HepG2 (cell line): ENCODE data around the gene TTLL11. TPM values are rescaled to one million over a fixed set of nuclear protein-coding genes. Genes with fewer than 3 reads are reported as not detected.

Experiments
- ATAC-seq: fragments of 200-7000 bp; cut with Tn5 transposase; 3 replicates; pipeline ENCODE4 v1.9.1; 2020; ENCODE audit warnings: mild to moderate bottlenecking, moderate library complexity
- BruUV-seq: library from RNA; stranded (reverse); fragments of 400-500 nt; replicated peaks from 2 replicates; lab custom pipeline; 2021; lab: Mats Ljungman, UMichigan
- CTCF ChIA-PET: fragments of 300-600 bp; formaldehyde crosslinking; extraction: SDS; loops from one replicate; lab custom pipeline; 2021; ENCODE audit warnings: low total read pairs, inconsistent platforms, low intra/inter-chr PET ratio; lab: Yijun Ruan, JAX
- POLR2A ChIA-PET: fragments of 350-600 bp; sonication (Branson Sonifier 250); formaldehyde crosslinking; loops from one replicate; lab custom pipeline; 2020; ENCODE audit warnings: antibody characterized with exemption, inconsistent platforms; lab: Yijun Ruan, JAX
- DNase-seq: peaks from one replicate; pipeline ENCODE4 v3.0.0-alpha.2; 2015; ENCODE audit warnings: low spot score
- FAIRE-seq: peaks from 3 replicates; lab custom pipeline; 2011; peaks lifted over from hg19 to GRCh38; lab: Jason Lieb, UNC
- H2AFZ ChIP-seq: one replicate; pipeline ENCODE4 v1.6.1; 2011; ENCODE audit warnings: low read length, inconsistent platforms
- H3K27ac ChIP-seq: fragments of 300-600 bp; 3 replicates; pipeline ENCODE4 v1.8.0; 2011; ENCODE audit warnings: mixed run types, mild to moderate bottlenecking, mixed read lengths, low read length, inconsistent platforms; ENCODE audit not compliant: insufficient read depth; ENCODE audit errors: extremely low read length
- H3K27me3 ChIP-seq, 2 experiments: fragments of 200-600 bp in 1 of 2; 2 replicates in 1 of 2; 3 replicates in 1 of 2; pipeline versions ENCODE4 v1.6.0 to v1.8.0; 2011; ENCODE audit warnings: low read length in 2 of 2, mild to moderate bottlenecking in 2 of 2, moderate library complexity in 2 of 2, inconsistent platforms in 1 of 2; ENCODE audit not compliant: insufficient read depth in 2 of 2, control insufficient read depth in 1 of 2
- H3K36me3 ChIP-seq, 2 experiments: fragments of 200-600 bp in 1 of 2; replicated peaks in 1 of 2; 2 replicates in 1 of 2; 3 replicates in 1 of 2; pipeline versions ENCODE4 v1.5.1 to v1.8.0; 2011; ENCODE audit warnings: low read length in 2 of 2, inconsistent platforms in 1 of 2; ENCODE audit not compliant: insufficient read depth in 2 of 2, control insufficient read depth in 1 of 2
- H3K4me1 ChIP-seq: 2 replicates; pipeline ENCODE4 v1.5.1; 2012; ENCODE audit warnings: low read length, inconsistent platforms; ENCODE audit not compliant: insufficient read depth
- H3K4me2 ChIP-seq: 2 replicates; pipeline ENCODE4 v1.6.0; 2011; ENCODE audit warnings: low read depth, low read length, inconsistent platforms
- H3K4me3 ChIP-seq, 3 experiments: fragments of 200-600 bp in 1 of 3; sonication (generic), shearing (Covaris generic) in 1 of 3; replicated peaks in 1 of 3; 2 replicates each; pipeline ENCODE4 v1.5.1; 2011 to 2016; ENCODE audit warnings: low read length in 3 of 3, inconsistent platforms in 2 of 3, low read depth in 2 of 3, mild to moderate bottlenecking in 2 of 3, control low read depth in 1 of 3, mixed read lengths in 1 of 3; ENCODE audit not compliant: insufficient read depth in 1 of 3
- H3K79me2 ChIP-seq: one replicate; pipeline ENCODE4 v1.6.1; 2011; ENCODE audit warnings: low read length, inconsistent platforms; ENCODE audit not compliant: insufficient read depth
- H3K9ac ChIP-seq: 2 replicates; pipeline ENCODE4 v1.6.0; 2011; ENCODE audit warnings: mild to moderate bottlenecking, low read depth, low read length, inconsistent platforms; ENCODE audit not compliant: insufficient read depth
- H3K9me3 ChIP-seq: 2 replicates; pipeline ENCODE4 v1.5.1; 2012; ENCODE audit warnings: mild to moderate bottlenecking, low read length
- H4K20me1 ChIP-seq: 2 replicates; pipeline ENCODE4 v1.6.0; 2011; ENCODE audit warnings: inconsistent platforms, mild to moderate bottlenecking, low read length, moderate library complexity; ENCODE audit not compliant: insufficient read depth
- AKAP8 ChIP-seq: sonication (generic); formaldehyde crosslinking; IDR thresholded peaks from 2 replicates; pipeline ENCODE4 v1.5.1; 2020; ENCODE audit warnings: mild to moderate bottlenecking, missing genetic modification reagents
- GABPA ChIP-seq, 2 experiments: IDR thresholded peaks; 2 replicates each; pipeline ENCODE4 v1.6.1; 2011 to 2016; ENCODE audit warnings: low read depth in 2 of 2, low read length in 1 of 2, missing biosample characterization in 1 of 2, missing genetic modification characterization in 1 of 2
- HIVEP1 ChIP-seq: sonication (generic); formaldehyde crosslinking; IDR thresholded peaks from 2 replicates; pipeline ENCODE4 v1.4.0; 2020; ENCODE audit warnings: mild to moderate bottlenecking, missing genetic modification reagents
- HNF4A ChIP-seq: sonication (generic); formaldehyde crosslinking; IDR thresholded peaks from 2 replicates; pipeline ENCODE4 v1.4.0; 2020; ENCODE audit warnings: missing genetic modification reagents
- TAF15 ChIP-seq: fragments of 200-400 bp; formaldehyde crosslinking; IDR thresholded peaks from one replicate; pipeline ENCODE4 v1.6.1; 2018; ENCODE audit warnings: mild to moderate bottlenecking, low read depth, low read length; ENCODE audit not compliant: poor library complexity, severe bottlenecking
- WIZ ChIP-seq: sonication (generic); formaldehyde crosslinking; IDR thresholded peaks from 2 replicates; pipeline ENCODE4 v1.5.1; 2020; ENCODE audit warnings: mild to moderate bottlenecking, missing genetic modification reagents
- ZNF24 ChIP-seq: fragments of 450-650 bp; IDR thresholded peaks from 2 replicates; pipeline ENCODE4 v1.6.1; 2017; ENCODE audit warnings: antibody characterized with exemption, mild to moderate bottlenecking
- ZNF530 ChIP-seq: sonication (generic); formaldehyde crosslinking; IDR thresholded peaks from 2 replicates; pipeline ENCODE4 v1.5.0; 2020; ENCODE audit warnings: low read depth, mild to moderate bottlenecking, missing genetic modification reagents
- ZNF703 ChIP-seq: sonication (generic); formaldehyde crosslinking; IDR thresholded peaks from 2 replicates; pipeline ENCODE4 v1.5.1; 2020; ENCODE audit warnings: missing genetic modification reagents, mild to moderate bottlenecking, moderate library complexity, borderline replicate concordance
- ZNF780A ChIP-seq: sonication (generic); formaldehyde crosslinking; IDR thresholded peaks from 2 replicates; pipeline ENCODE4 v1.8.0; 2022; ENCODE audit warnings: mild to moderate bottlenecking, missing genetic modification reagents, moderate library complexity
- ZNF782 ChIP-seq: sonication (generic); formaldehyde crosslinking; IDR thresholded peaks from 2 replicates; pipeline ENCODE4 v1.4.0; 2020; ENCODE audit warnings: missing genetic modification reagents, mild to moderate bottlenecking, borderline replicate concordance
- WGBS: methylation state at CpG from one replicate; pipeline ENCODE4 v1.1.6; 2017; ENCODE audit warnings: low lambda C conversion rate; 5-methylcytosine and 5-hydroxymethylcytosine counted together
- in situ Hi-C: cut with HindIII; loops from 2 replicates; pipeline ENCODE4 v1.10.0; 2017; ENCODE audit warnings: low pct_unique_long_range_greater_than_20kb; ENCODE audit not compliant: extremely low pct_ligation_motif_present
- intact Hi-C: fragments of 100-400 bp; cut with micrococcal nuclease; formaldehyde crosslinking; loops from one replicate; pipeline ENCODE4 v1.10.0; 2022; ENCODE audit not compliant: unreplicated experiment
- polyA plus RNA-seq, 8 experiments: library from polyadenylated mRNA; depleted of rRNA in 3 of 8; stranded (reverse) in 7 of 8; unstranded in 1 of 8; fragments of >200 nt; fragmentation: Illumina TruSeq in 4 of 8; extraction: Trizol in 4 of 8; gene quantifications; 2 replicates each; pipeline versions ENCODE4 v1.2.1 to v1.2.3, GENCODE V29; 2011 to 2016; ENCODE audit warnings: low read depth in 4 of 8, missing spikeins in 1 of 8, mixed read lengths in 1 of 8; ENCODE audit not compliant: insufficient read depth in 1 of 8
- total RNA-seq, 5 experiments: library from RNA; depleted of rRNA; stranded (reverse); fragments of >200 nt; fragmentation: Illumina TruSeq; extraction: Trizol; gene quantifications; 2 replicates each; pipeline ENCODE4 v1.2.3, GENCODE V29; 2016; ENCODE audit warnings: low read depth in 1 of 5
- TF ChIP-seq, protein P1 (sequence below): sonication (generic); formaldehyde crosslinking; IDR thresholded peaks from 2 replicates; pipeline ENCODE4 v1.4.0; 2020; ENCODE audit warnings: missing genetic modification reagents
- TF ChIP-seq, protein P2 (sequence below): sonication (generic); formaldehyde crosslinking; IDR thresholded peaks from 2 replicates; pipeline ENCODE4 v1.5.0; 2020; ENCODE audit warnings: mild to moderate bottlenecking, missing genetic modification reagents, borderline replicate concordance
- TF ChIP-seq, protein P3 (sequence below): IDR thresholded peaks from 2 replicates; pipeline ENCODE4 v1.6.1; 2018; ENCODE audit warnings: missing genetic modification reagents

Gene TTLL11
- total and polyA plus RNA-seq, 2 of the 13 experiments (the other 11 are each of a cell fraction or from before 2014, with no cell fraction given) = 4.5 to 5.2 TPM

DNA sequence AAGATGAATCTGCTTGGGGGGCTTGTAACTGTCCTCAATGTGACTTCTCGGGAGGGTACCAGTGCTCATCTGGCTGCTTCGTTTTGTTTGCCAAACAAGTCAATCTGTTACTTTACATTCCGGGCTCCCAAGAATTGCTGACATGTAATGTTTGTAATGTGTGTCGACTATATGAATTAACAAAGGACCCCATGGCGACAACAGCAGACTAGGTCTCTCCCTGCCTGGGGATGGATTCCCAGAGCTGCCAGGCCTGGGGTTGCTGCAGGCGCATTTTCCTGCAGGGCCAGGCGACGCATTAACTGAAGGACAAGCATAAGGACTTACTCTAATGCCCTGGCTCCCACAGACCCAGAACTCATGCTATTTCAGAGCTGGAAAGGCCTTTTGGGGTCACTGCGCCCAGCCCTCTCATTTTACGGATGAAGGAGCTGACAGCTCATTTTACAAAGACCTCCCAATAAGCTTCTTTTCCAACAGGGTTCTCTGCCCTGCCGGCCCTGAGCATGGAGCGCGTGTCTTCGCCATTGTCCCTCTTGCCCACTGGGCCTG lies 214.8 kb downstream of the TTLL11 start (continued):
- TF ChIP-seq ZNF782 (CRISPR knock-in tag) = no peak
- TF ChIP-seq HNF4A = no peak
- no peak for TF ChIP-seq GABPA (IDR thresholded peaks at IDR 0.05; ENCODE audit: low read depth, low read length)
- TF ChIP-seq GABPA (CRISPR knock-in tag; IDR thresholded peaks at IDR 0.05; ENCODE audit: low read depth) = no peak
- no peak for TF ChIP-seq TAF15
- TF ChIP-seq, protein P1, sequence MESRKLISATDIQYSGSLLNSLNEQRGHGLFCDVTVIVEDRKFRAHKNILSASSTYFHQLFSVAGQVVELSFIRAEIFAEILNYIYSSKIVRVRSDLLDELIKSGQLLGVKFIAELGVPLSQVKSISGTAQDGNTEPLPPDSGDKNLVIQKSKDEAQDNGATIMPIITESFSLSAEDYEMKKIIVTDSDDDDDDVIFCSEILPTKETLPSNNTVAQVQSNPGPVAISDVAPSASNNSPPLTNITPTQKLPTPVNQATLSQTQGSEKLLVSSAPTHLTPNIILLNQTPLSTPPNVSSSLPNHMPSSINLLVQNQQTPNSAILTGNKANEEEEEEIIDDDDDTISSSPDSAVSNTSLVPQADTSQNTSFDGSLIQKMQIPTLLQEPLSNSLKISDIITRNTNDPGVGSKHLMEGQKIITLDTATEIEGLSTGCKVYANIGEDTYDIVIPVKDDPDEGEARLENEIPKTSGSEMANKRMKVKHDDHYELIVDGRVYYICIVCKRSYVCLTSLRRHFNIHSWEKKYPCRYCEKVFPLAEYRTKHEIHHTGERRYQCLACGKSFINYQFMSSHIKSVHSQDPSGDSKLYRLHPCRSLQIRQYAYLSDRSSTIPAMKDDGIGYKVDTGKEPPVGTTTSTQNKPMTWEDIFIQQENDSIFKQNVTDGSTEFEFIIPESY (CRISPR knock-in tag) = no peak
- TF ChIP-seq, all 625 proteins: peak for 2

DNA sequence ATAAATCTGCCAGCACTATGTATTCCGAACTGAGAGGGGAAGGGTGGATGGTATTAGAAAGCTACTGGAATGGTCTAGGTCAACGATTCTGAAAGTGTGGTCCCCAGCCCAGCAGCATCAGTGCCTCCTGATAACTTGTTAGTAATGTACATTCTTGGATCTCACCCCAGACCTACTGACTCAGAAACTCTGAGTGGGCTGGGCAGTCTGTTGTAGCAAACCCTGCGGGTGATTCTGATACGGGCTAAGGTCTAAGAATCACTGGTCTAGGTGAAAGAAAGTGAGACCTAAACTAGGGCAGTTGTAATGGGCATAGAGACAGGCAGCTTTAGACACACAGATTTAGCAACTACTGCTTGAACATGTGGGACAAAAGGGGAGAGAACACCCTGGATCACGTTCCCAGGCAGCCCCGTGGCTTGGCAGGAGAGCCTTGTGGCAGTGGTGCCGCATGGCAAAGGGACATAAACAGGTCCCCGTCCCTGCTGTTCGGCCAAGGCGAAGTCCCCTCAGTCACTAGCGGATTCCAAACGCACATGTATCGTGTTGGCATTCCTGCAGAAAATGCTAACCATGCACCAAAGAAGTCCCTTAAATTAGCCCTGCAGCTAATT lies 216.3 kb downstream of the TTLL11 start:
- no peak for DNase-seq
- no peaks in the 10 kb centered on the region for H3K9me3 ChIP-seq
- H3K79me2 ChIP-seq = no peaks in the 10 kb centered on the region
- no peaks in the 10 kb centered on the region for H4K20me1 ChIP-seq
- H3K4me1 ChIP-seq = no peaks in the 10 kb centered on the region
- H3K9ac ChIP-seq = no peak overlapping the region
- no peak for ATAC-seq
- BruUV-seq = no TSS peak
- WGBS = 54% methylated on average over 13 of the region's 13 CpGs
- TF ChIP-seq ZNF703 (CRISPR knock-in tag) (no peak), ZNF24 (no peak), AKAP8 (no peak), WIZ (no peak), ZNF780A (no peak), HIVEP1 (CRISPR knock-in tag) (no peak), ZNF530 (no peak)
- TF ChIP-seq, protein P2, sequence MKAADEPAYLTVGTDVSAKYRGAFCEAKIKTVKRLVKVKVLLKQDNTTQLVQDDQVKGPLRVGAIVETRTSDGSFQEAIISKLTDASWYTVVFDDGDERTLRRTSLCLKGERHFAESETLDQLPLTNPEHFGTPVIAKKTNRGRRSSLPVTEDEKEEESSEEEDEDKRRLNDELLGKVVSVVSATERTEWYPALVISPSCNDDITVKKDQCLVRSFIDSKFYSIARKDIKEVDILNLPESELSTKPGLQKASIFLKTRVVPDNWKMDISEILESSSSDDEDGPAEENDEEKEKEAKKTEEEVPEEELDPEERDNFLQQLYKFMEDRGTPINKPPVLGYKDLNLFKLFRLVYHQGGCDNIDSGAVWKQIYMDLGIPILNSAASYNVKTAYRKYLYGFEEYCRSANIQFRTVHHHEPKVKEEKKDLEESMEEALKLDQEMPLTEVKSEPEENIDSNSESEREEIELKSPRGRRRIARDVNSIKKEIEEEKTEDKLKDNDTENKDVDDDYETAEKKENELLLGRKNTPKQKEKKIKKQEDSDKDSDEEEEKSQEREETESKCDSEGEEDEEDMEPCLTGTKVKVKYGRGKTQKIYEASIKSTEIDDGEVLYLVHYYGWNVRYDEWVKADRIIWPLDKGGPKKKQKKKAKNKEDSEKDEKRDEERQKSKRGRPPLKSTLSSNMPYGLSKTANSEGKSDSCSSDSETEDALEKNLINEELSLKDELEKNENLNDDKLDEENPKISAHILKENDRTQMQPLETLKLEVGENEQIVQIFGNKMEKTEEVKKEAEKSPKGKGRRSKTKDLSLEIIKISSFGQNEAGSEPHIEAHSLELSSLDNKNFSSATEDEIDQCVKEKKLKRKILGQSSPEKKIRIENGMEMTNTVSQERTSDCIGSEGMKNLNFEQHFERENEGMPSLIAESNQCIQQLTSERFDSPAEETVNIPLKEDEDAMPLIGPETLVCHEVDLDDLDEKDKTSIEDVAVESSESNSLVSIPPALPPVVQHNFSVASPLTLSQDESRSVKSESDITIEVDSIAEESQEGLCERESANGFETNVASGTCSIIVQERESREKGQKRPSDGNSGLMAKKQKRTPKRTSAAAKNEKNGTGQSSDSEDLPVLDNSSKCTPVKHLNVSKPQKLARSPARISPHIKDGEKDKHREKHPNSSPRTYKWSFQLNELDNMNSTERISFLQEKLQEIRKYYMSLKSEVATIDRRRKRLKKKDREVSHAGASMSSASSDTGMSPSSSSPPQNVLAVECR (CRISPR knock-in tag) = no peak
- TF ChIP-seq, protein P3, sequence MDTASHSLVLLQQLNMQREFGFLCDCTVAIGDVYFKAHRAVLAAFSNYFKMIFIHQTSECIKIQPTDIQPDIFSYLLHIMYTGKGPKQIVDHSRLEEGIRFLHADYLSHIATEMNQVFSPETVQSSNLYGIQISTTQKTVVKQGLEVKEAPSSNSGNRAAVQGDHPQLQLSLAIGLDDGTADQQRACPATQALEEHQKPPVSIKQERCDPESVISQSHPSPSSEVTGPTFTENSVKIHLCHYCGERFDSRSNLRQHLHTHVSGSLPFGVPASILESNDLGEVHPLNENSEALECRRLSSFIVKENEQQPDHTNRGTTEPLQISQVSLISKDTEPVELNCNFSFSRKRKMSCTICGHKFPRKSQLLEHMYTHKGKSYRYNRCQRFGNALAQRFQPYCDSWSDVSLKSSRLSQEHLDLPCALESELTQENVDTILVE = no peak
- CTCF ChIA-PET = no interaction called here
- H3K27me3 ChIP-seq = peaks cover 4 to 36% of the 10 kb centered on the region in 2 experiments; a peak in 3 of 5 replicates
- no peak overlapping the region for H2AFZ ChIP-seq
- in situ Hi-C loops (no loop called here), intact Hi-C loops (no loop called here)
- H3K4me3 ChIP-seq = no peak overlapping the region
- no peaks in the 10 kb centered on the region for H3K36me3 ChIP-seq
- no peak for FAIRE-seq
- POLR2A ChIA-PET = no interaction called here
- no peak overlapping the region for H3K27ac ChIP-seq
- H3K4me2 ChIP-seq = no peak overlapping the region
